HCT116 (cell line): ENCODE measurements around the gene ADGRV1. TPM values are rescaled to one million over a fixed set of nuclear protein-coding genes. Genes with fewer than 3 reads are reported as not detected.

Experiments used
- ATAC-seq: fragments of 200-7000 bp; cut with Tn5 transposase; 2 replicates; pipeline ENCODE4 v1.9.1; 2020; ENCODE audit warnings: mild to moderate bottlenecking, moderate library complexity
- BruUV-seq: library from RNA; stranded (reverse); fragments of 400-500 nt; replicated peaks from 2 replicates; lab custom pipeline; 2021; lab: Mats Ljungman, UMichigan
- CTCF ChIA-PET: fragments of 300-600 bp; sonication (Branson Sonifier 250); formaldehyde crosslinking; loops from one replicate; lab custom pipeline; 2021; ENCODE audit warnings: antibody characterized with exemption; lab: Charles Lee
- POLR2A ChIA-PET: fragments of 300-600, 350-600 bp; sonication (Branson Sonifier 250); formaldehyde crosslinking; loops from one replicate; lab custom pipeline; 2021; ENCODE audit warnings: antibody characterized with exemption; lab: Charles Lee
- RAD21 ChIA-PET, 2 experiments: fragments of 300-600 bp; sonication (Branson Sonifier 250); formaldehyde crosslinking; loops; one replicate each; lab custom pipeline; 2023; ENCODE audit warnings: low total read pairs in 2 of 2; ENCODE audit not compliant: uncharacterized antibody in 2 of 2, unreplicated experiment in 2 of 2, low non-redundant PET in 1 of 2; lab: Charles Lee
- DNase-seq: peaks from one replicate; pipeline ENCODE4 v3.0.0-alpha.2; 2010; ENCODE audit warnings: low read depth, low spot score
- H2AFZ ChIP-seq: fragments of 200-600 bp; shearing (Covaris generic), sonication (generic); 2 replicates; pipeline ENCODE4 v1.6.1; 2017; ENCODE audit warnings: low read depth, mixed run types, mixed read lengths, antibody characterized with exemption, low read length; ENCODE audit not compliant: poor library complexity, severe bottlenecking
- H3K27ac ChIP-seq: 2 replicates; pipeline ENCODE4 v1.5.1; 2012; ENCODE audit warnings: low read depth, low read length
- H3K27me3 ChIP-seq: fragments of 200-600 bp; sonication (generic); 2 replicates; pipeline ENCODE4 v1.6.1; 2016; ENCODE audit warnings: mixed run types, low read length, mixed read lengths; ENCODE audit not compliant: insufficient read depth
- H3K36me3 ChIP-seq, 2 experiments: fragments of 200-500 bp in 1 of 2; fragments of 200-600 bp in 1 of 2; sonication (Bioruptor generic) in 1 of 2; sonication (generic) in 1 of 2; 2 replicates each; pipeline versions ENCODE4 v1.5.1 to v1.6.1; 2014 to 2016; ENCODE audit warnings: low read length in 2 of 2, inconsistent platforms in 1 of 2, mixed read lengths in 1 of 2, mixed run types in 1 of 2; ENCODE audit not compliant: insufficient read depth in 2 of 2, control insufficient read depth in 1 of 2
- H3K4me1 ChIP-seq, 2 experiments: fragments of 200-600 bp in 1 of 2; sonication (generic) in 1 of 2; 2 replicates each; pipeline versions ENCODE4 v1.5.1 to v1.6.1; 2012 to 2017; ENCODE audit warnings: low read length in 2 of 2, inconsistent platforms in 1 of 2, mild to moderate bottlenecking in 1 of 2, mixed read lengths in 1 of 2, mixed run types in 1 of 2, moderate library complexity in 1 of 2; ENCODE audit not compliant: insufficient read depth in 2 of 2, control insufficient read depth in 1 of 2
- H3K4me2 ChIP-seq: fragments of 200-600 bp; sonication (generic); 2 replicates; pipeline ENCODE4 v1.6.1; 2017; ENCODE audit warnings: mixed run types, low read length, mixed read lengths
- H3K4me3 ChIP-seq, 2 experiments: fragments of 200-600 bp in 1 of 2; sonication (generic) in 1 of 2; replicated peaks in 1 of 2; 2 replicates each; pipeline ENCODE4 v1.5.1; 2011 to 2016; ENCODE audit warnings: low read length in 2 of 2, control low read depth in 1 of 2, low read depth in 1 of 2, mild to moderate bottlenecking in 1 of 2, mixed read lengths in 1 of 2, mixed run types in 1 of 2
- H3K79me2 ChIP-seq: fragments of 200-600 bp; sonication (generic); 2 replicates; pipeline ENCODE4 v1.6.1; 2017; ENCODE audit warnings: mild to moderate bottlenecking, mixed run types, low read length, moderate library complexity, mixed read lengths; ENCODE audit not compliant: insufficient read depth
- H3K9ac ChIP-seq: fragments of 200-600 bp; sonication (generic); 2 replicates; pipeline ENCODE4 v1.6.1; 2016; ENCODE audit warnings: low read length, mixed read lengths
- H3K9me2 ChIP-seq: fragments of 200-600 bp; sonication (generic), shearing (Covaris generic); 2 replicates; pipeline ENCODE4 v1.6.1; 2017; ENCODE audit warnings: mixed run types, mild to moderate bottlenecking, moderate library complexity; ENCODE audit not compliant: insufficient read depth
- H3K9me3 ChIP-seq, 2 experiments: fragments of 200-500 bp in 1 of 2; fragments of 200-600 bp in 1 of 2; sonication (Bioruptor generic) in 1 of 2; sonication (generic) in 1 of 2; 2 replicates each; pipeline ENCODE4 v1.6.1; 2014 to 2017; ENCODE audit warnings: low read length in 2 of 2, mixed read lengths in 2 of 2, inconsistent platforms in 1 of 2, low read depth in 1 of 2, mild to moderate bottlenecking in 1 of 2, mixed run types in 1 of 2, moderate library complexity in 1 of 2; ENCODE audit not compliant: control insufficient read depth in 1 of 2, insufficient read depth in 1 of 2
- H4K20me1 ChIP-seq: fragments of 200-600 bp; sonication (generic), shearing (Covaris generic); 2 replicates; pipeline ENCODE4 v1.6.1; 2017; ENCODE audit warnings: mixed run types, mild to moderate bottlenecking, moderate library complexity; ENCODE audit not compliant: insufficient read depth
- ATF3 ChIP-seq: IDR thresholded peaks from 2 replicates; pipeline ENCODE4 v1.6.1; 2012
- CBX3 ChIP-seq: IDR thresholded peaks from 2 replicates; pipeline ENCODE4 v1.6.1; 2012; ENCODE audit warnings: low read depth
- CEBPB ChIP-seq: IDR thresholded peaks from 2 replicates; pipeline ENCODE4 v1.6.1; 2012; ENCODE audit warnings: low read depth
- CTCF ChIP-seq, 3 experiments: fragments of 200-600 bp in 1 of 3; sonication (generic) in 1 of 3; IDR thresholded peaks in 2 of 3; conservative IDR thresholded peaks in 1 of 3; 2 replicates each; pipeline ENCODE4 v1.5.1; 2012 to 2017; ENCODE audit warnings: low read depth in 2 of 3, low read length in 2 of 3, antibody characterized with exemption in 1 of 3, borderline replicate concordance in 1 of 3, control low read depth in 1 of 3, mild to moderate bottlenecking in 1 of 3, mixed read lengths in 1 of 3, mixed run types in 1 of 3, moderate library complexity in 1 of 3; ENCODE audit not compliant: insufficient read depth in 1 of 3
- EGR1 ChIP-seq: IDR thresholded peaks from 2 replicates; pipeline ENCODE4 v1.6.1; 2012; ENCODE audit warnings: low read depth
- ELF1 ChIP-seq: IDR thresholded peaks from 2 replicates; pipeline ENCODE4 v1.6.1; 2012; ENCODE audit warnings: low read depth, borderline replicate concordance
- EZH2phosphoT487 ChIP-seq: fragments of 200-600 bp; IDR thresholded peaks from 2 replicates; pipeline ENCODE4 v1.6.1; 2018; ENCODE audit warnings: antibody characterized with exemption, borderline replicate concordance
- POLR2A ChIP-seq: IDR thresholded peaks from 2 replicates; pipeline ENCODE4 v1.7.0; 2011; ENCODE audit warnings: borderline replicate concordance; ENCODE audit not compliant: insufficient read depth, insufficient read length; ENCODE audit errors: extremely low read depth
- POLR2AphosphoS5 ChIP-seq: IDR thresholded peaks from 2 replicates; pipeline ENCODE4 v1.6.1; 2011; ENCODE audit warnings: mild to moderate bottlenecking, low read depth, low read length, moderate library complexity
- REST ChIP-seq: IDR thresholded peaks from 2 replicates; pipeline ENCODE4 v1.6.1; 2012; ENCODE audit warnings: low read depth
- SIN3A ChIP-seq: IDR thresholded peaks from 2 replicates; pipeline ENCODE4 v1.6.1; 2012; ENCODE audit warnings: low read depth
- SP1 ChIP-seq: IDR thresholded peaks from 2 replicates; pipeline ENCODE4 v1.6.1; 2012; ENCODE audit warnings: low read depth
- TCF7L2 ChIP-seq: IDR thresholded peaks from 2 replicates; pipeline ENCODE4 v1.7.0; 2011; ENCODE audit warnings: borderline replicate concordance, inconsistent platforms; ENCODE audit not compliant: insufficient read depth, insufficient read length; ENCODE audit errors: extremely low read depth
- YY1 ChIP-seq: IDR thresholded peaks from 2 replicates; pipeline ENCODE4 v1.6.1; 2011; ENCODE audit warnings: low read length, low read depth, moderate library complexity, mild to moderate bottlenecking; ENCODE audit not compliant: insufficient replicate concordance; ENCODE audit errors: extremely low read depth
- ZBTB33 ChIP-seq: IDR thresholded peaks from 2 replicates; pipeline ENCODE4 v1.6.1; 2011; ENCODE audit warnings: mild to moderate bottlenecking, low read length, moderate library complexity; ENCODE audit not compliant: insufficient replicate concordance; ENCODE audit errors: extremely low read depth
- ZFX ChIP-seq: fragments of 450-650 bp; IDR thresholded peaks from 2 replicates; pipeline ENCODE4 v1.6.1; 2017
- ZNF274 ChIP-seq: fragments of 200-500 bp; sonication (Bioruptor generic); IDR thresholded peaks from 2 replicates; pipeline ENCODE4 v1.6.1; 2014; ENCODE audit warnings: mild to moderate bottlenecking, low read depth, low read length, inconsistent platforms
- intact Hi-C: fragments of 100-400 bp; cut with micrococcal nuclease; formaldehyde crosslinking; loops from 2 replicates; pipeline ENCODE4 v1.10.0; 2022
- total RNA-seq: library from RNA; stranded (reverse); gene quantifications from one replicate; pipeline ENCODE4 v1.2.1, GENCODE V29; 2021; ENCODE audit not compliant: unreplicated experiment

ADGRV1 gene
- total RNA-seq, 1 experiment from 2014 or later: 6.0 TPM

- CTCF ChIA-PET: no interaction called here
- BruUV-seq: no TSS peak
- DNase-seq (no peak), ATAC-seq (no peak)
- Histone ChIP-seq H3K27ac (no peak overlapping the region), H3K27me3 (no peaks in the 10 kb centered on the region), H4K20me1 (no peaks in the 10 kb centered on the region), H3K79me2 (no peaks in the 10 kb centered on the region), H3K9me3 (no peaks in the 10 kb centered on the region), H3K9ac (no peak overlapping the region), H3K9me2 (no peaks in the 10 kb centered on the region; the same call in 1 of the 2 replicates), H3K36me3 (no peaks in the 10 kb centered on the region), H3K4me1 (peaks cover 0 to 3% of the 10 kb centered on the region in 2 experiments; a peak in 1 of 4 replicates), H3K4me3 (no peak overlapping the region), H3K4me2 (no peak overlapping the region), H2AFZ (no peak overlapping the region)
- intact Hi-C loops: no loop called here
- RAD21 ChIA-PET: no interaction called here
- TF ChIP-seq YY1 (no peak), ZFX (no peak), EZH2phosphoT487 (no peak), ELF1 (no peak), ATF3 (no peak), CBX3 (no peak), SIN3A (no peak), POLR2AphosphoS5 (no peak), SP1 (no peak), EGR1 (no peak), CTCF (IDR thresholded peaks at IDR 0.05 in 2 of 3, conservative IDR thresholded peaks at IDR 0.05 in 1 of 3; ENCODE audit: borderline replicate concordance in 1 of 3, insufficient read depth in 1 of 3, low read depth in 2 of 3, low read length in 2 of 3) (no peak), REST (no peak), CEBPB (no peak), TCF7L2 (no peak), POLR2A (no peak), ZNF274 (no peak), ZBTB33 (no peak)
- POLR2A ChIA-PET: no interaction called here
These were observed 343.6 kb downstream of the ADGRV1 start for GRCh38 chr5:90902170-90902569.
